ENCODE results near the gene PDE11A. TPM values are rescaled to one million over a fixed set of nuclear protein-coding genes. Genes with fewer than 3 reads are reported as not detected.

The PDE11A gene
- total and polyA plus RNA-seq, 2 of the 13 experiments (the other 11 are each of a cell fraction or from before 2014, with no cell fraction given): 1.2 to 1.7 TPM

- TF ChIP-seq TEAD3 (CRISPR knock-in tag; optimal IDR thresholded peaks at IDR 0.05; ENCODE audit: borderline replicate concordance) (no peak), NPAS2 (CRISPR knock-in tag; IDR thresholded peaks at IDR 0.05; ENCODE audit: borderline replicate concordance) (no peak), TCF12 (IDR thresholded peaks at IDR 0.05) (no peak), TCF12 (CRISPR knock-in tag; IDR thresholded peaks at IDR 0.05) (no peak), MTA1 (CRISPR knock-in tag; IDR thresholded peaks at IDR 0.05; ENCODE audit: borderline replicate concordance) (no peak), HOXA5 (CRISPR knock-in tag; IDR thresholded peaks at IDR 0.05) (no peak), RFXAP (CRISPR knock-in tag; IDR thresholded peaks at IDR 0.05; ENCODE audit: borderline replicate concordance) (no peak), ZNF83 (CRISPR knock-in tag; IDR thresholded peaks at IDR 0.05; ENCODE audit: borderline replicate concordance) (no peak), ZFP62 (CRISPR knock-in tag; IDR thresholded peaks at IDR 0.05) (no peak), ZNF777 (CRISPR knock-in tag; IDR thresholded peaks at IDR 0.05) (no peak)
- TF ChIP-seq, protein P1, sequence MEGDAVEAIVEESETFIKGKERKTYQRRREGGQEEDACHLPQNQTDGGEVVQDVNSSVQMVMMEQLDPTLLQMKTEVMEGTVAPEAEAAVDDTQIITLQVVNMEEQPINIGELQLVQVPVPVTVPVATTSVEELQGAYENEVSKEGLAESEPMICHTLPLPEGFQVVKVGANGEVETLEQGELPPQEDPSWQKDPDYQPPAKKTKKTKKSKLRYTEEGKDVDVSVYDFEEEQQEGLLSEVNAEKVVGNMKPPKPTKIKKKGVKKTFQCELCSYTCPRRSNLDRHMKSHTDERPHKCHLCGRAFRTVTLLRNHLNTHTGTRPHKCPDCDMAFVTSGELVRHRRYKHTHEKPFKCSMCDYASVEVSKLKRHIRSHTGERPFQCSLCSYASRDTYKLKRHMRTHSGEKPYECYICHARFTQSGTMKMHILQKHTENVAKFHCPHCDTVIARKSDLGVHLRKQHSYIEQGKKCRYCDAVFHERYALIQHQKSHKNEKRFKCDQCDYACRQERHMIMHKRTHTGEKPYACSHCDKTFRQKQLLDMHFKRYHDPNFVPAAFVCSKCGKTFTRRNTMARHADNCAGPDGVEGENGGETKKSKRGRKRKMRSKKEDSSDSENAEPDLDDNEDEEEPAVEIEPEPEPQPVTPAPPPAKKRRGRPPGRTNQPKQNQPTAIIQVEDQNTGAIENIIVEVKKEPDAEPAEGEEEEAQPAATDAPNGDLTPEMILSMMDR (CRISPR knock-in tag; IDR thresholded peaks at IDR 0.05): peak; percentile 80
- TF ChIP-seq, protein P2, sequence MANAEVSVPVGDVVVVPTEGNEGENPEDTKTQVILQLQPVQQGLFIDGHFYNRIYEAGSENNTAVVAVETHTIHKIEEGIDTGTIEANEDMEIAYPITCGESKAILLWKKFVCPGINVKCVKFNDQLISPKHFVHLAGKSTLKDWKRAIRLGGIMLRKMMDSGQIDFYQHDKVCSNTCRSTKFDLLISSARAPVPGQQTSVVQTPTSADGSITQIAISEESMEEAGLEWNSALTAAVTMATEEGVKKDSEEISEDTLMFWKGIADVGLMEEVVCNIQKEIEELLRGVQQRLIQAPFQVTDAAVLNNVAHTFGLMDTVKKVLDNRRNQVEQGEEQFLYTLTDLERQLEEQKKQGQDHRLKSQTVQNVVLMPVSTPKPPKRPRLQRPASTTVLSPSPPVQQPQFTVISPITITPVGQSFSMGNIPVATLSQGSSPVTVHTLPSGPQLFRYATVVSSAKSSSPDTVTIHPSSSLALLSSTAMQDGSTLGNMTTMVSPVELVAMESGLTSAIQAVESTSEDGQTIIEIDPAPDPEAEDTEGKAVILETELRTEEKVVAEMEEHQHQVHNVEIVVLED (CRISPR knock-in tag; IDR thresholded peaks at IDR 0.05; ENCODE audit: borderline replicate concordance): no peak
- TF ChIP-seq, protein P3, sequence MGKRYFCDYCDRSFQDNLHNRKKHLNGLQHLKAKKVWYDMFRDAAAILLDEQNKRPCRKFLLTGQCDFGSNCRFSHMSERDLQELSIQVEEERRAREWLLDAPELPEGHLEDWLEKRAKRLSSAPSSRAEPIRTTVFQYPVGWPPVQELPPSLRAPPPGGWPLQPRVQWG (CRISPR knock-in tag; IDR thresholded peaks at IDR 0.05; ENCODE audit: borderline replicate concordance, low read depth): no peak
Observed at GRCh38 chr2:177983183-177983788, 89.3 kb downstream of the PDE11A start (continued).
